NCI-H345 treated with DMSO at 0.1 percent for 48 hours (cell line): Measurements from ENCODE around the gene RBPJ.

ENCODE experiments used
- DNase-seq: peaks from one replicate; lab custom pipeline; 2025; ENCODE audit not compliant: unreplicated experiment; lab: John Stamatoyannopoulos, UW

The RBPJ gene

GRCh38 chr4:26484032-26484515 is 163.3 kb downstream of the RBPJ start:
- no peak for DNase-seq

GRCh38 chr4:26484516-26484915 is 163.7 kb downstream of the RBPJ start:
- no peak for DNase-seq
